GM12865 (cell line): ENCODE data around the gene ZNF652.

Experiments used
- DNase-seq: peaks from one replicate; pipeline ENCODE4 v3.0.0; 2010; ENCODE audit warnings: low read depth
- H3K4me3 ChIP-seq: 2 replicates; pipeline ENCODE4 v1.5.1; 2011; ENCODE audit warnings: mild to moderate bottlenecking, low read depth, low read length, control low read depth
- CTCF ChIP-seq: IDR thresholded peaks from 2 replicates; pipeline ENCODE4 v1.5.1; 2011; ENCODE audit warnings: low read length, control low read depth, low read depth, inconsistent platforms; ENCODE audit not compliant: insufficient read depth; ENCODE audit errors: missing control alignments

Gene ZNF652

GRCh38 chr17:49318435-49318965, 43.5 kb downstream of the ZNF652 start:
- no peak for DNase-seq
- no peak overlapping the region for H3K4me3 ChIP-seq
- no peak for TF ChIP-seq CTCF

DNA sequence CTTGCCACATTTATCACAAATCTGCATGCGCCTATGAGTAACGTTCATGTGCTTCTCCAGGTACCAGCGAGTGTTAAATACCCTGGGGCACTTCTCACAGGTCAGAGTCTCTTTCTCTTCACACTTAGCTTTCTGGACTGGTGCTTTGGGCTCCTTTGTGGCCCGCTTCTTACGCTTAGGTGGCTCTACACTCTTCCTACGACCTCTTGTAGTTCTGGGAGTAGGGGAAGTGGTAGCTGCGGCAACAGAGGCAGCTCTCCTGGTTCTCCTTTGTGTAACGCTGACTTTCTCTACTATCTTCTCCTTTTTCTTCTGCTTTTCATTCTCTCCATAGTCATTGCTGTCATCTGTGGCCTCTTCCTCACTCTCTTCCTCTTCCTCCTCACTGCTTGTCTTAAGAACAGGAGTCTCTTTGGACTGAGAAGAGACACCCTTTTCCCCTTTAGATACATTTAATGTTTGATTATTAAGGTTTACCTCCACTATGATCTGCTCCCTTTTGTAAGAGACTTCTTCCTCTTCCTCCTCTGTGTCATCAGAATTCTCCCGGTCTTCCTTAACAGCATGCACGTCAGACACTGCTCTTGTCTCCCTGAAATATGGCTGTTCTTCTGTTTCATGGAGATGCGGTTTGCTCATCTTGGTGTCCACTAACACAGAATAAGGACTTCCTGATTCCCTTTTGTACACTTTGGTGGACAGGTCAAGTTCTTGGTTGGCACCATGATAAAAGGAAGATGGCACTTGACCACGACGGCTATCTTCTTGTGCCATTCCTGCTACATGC, 45.0 kb downstream of the ZNF652 start:
- TF ChIP-seq CTCF = no peak
- DNase-seq = peak; percentile 33
- no peak overlapping the region for H3K4me3 ChIP-seq

DNA sequence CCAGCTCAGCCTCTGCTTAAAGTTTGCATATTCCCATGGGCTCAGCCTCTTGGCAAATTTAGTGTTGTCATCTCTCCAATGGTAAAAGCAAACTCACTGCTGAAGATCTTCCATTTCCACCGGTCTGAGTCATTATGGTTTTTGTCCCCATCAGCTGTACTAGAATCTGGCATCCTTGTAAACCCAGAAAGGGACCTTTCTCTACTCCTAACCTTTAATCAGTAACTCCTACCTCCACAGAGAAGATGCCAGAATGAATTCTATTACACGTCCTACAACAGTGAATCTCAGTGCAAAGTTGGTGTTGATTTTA, 45.8 kb downstream of the ZNF652 start:
- H3K4me3 ChIP-seq = peak overlapping the region; percentile 55; the same call in 1 of the 2 replicates
- TF ChIP-seq CTCF = no peak
- DNase-seq = peak; percentile 10

- peak; percentile 73 for TF ChIP-seq CTCF
- H3K4me3 ChIP-seq = peak overlapping the region; percentile 55
- peak; percentile 88 for DNase-seq
Measured at GRCh38 chr17:49315551-49316257, 46.3 kb downstream of the ZNF652 start.

GRCh38 chr17:49312722-49313121, 49.3 kb downstream of the ZNF652 start:
- no peak for DNase-seq
- no peak overlapping the region for H3K4me3 ChIP-seq
- TF ChIP-seq CTCF = no peak

GRCh38 chr17:49299996-49300395, 62.1 kb downstream of the ZNF652 start:
- TF ChIP-seq CTCF = no peak
- no peak for DNase-seq

More at GRCh38 chr17:49299996-49300395, 62.1 kb downstream of the ZNF652 start:
- H3K4me3 ChIP-seq = no peak overlapping the region
